PC-3 (cell line): ENCODE data around the gene GLTPD2.

Source experiments
- CTCF ChIP-seq: fragments of 300-600 bp; sonication (generic); conservative IDR thresholded peaks from 2 replicates; pipeline ENCODE4 v1.5.1; 2017; ENCODE audit warnings: antibody characterized with exemption, low read depth, mild to moderate bottlenecking, low read length
- EZH2 ChIP-seq: fragments of 300-600 bp; sonication (generic); IDR thresholded peaks from one replicate; pipeline ENCODE4 v1.6.1; 2017; ENCODE audit warnings: antibody characterized with exemption, mild to moderate bottlenecking, low read length; ENCODE audit not compliant: unreplicated experiment

- TF ChIP-seq CTCF, result no peak
- no peak for TF ChIP-seq EZH2
Measured at GRCh38 chr17:4811471-4811870, 22.7 kb downstream of the GLTPD2 start.
